HepG2 (cell line): Measurements from ENCODE around the gene PRKG1. TPM values are rescaled to one million over a fixed set of nuclear protein-coding genes. Genes with fewer than 3 reads are reported as not detected.

Experiments used
- ATAC-seq: fragments of 200-7000 bp; cut with Tn5 transposase; 3 replicates; pipeline ENCODE4 v1.9.1; 2020; ENCODE audit warnings: mild to moderate bottlenecking, moderate library complexity
- BruUV-seq: library from RNA; stranded (reverse); fragments of 400-500 nt; replicated peaks from 2 replicates; lab custom pipeline; 2021; lab: Mats Ljungman, UMichigan
- CTCF ChIA-PET: fragments of 300-600 bp; formaldehyde crosslinking; extraction: SDS; loops from one replicate; lab custom pipeline; 2021; ENCODE audit warnings: low total read pairs, inconsistent platforms, low intra/inter-chr PET ratio; lab: Yijun Ruan, JAX
- POLR2A ChIA-PET: fragments of 350-600 bp; sonication (Branson Sonifier 250); formaldehyde crosslinking; loops from one replicate; lab custom pipeline; 2020; ENCODE audit warnings: antibody characterized with exemption, inconsistent platforms; lab: Yijun Ruan, JAX
- DNase-seq: peaks from one replicate; pipeline ENCODE4 v3.0.0-alpha.2; 2015; ENCODE audit warnings: low spot score
- FAIRE-seq: peaks from 3 replicates; lab custom pipeline; 2011; peaks lifted over from hg19 to GRCh38; lab: Jason Lieb, UNC
- H2AFZ ChIP-seq: one replicate; pipeline ENCODE4 v1.6.1; 2011; ENCODE audit warnings: low read length, inconsistent platforms
- H3K27ac ChIP-seq: fragments of 300-600 bp; 3 replicates; pipeline ENCODE4 v1.8.0; 2011; ENCODE audit warnings: mixed run types, mild to moderate bottlenecking, mixed read lengths, low read length, inconsistent platforms; ENCODE audit not compliant: insufficient read depth; ENCODE audit errors: extremely low read length
- H3K27me3 ChIP-seq, 2 experiments: fragments of 200-600 bp in 1 of 2; 2 replicates in 1 of 2; 3 replicates in 1 of 2; pipeline versions ENCODE4 v1.6.0 to v1.8.0; 2011; ENCODE audit warnings: low read length in 2 of 2, mild to moderate bottlenecking in 2 of 2, moderate library complexity in 2 of 2, inconsistent platforms in 1 of 2; ENCODE audit not compliant: insufficient read depth in 2 of 2, control insufficient read depth in 1 of 2
- H3K36me3 ChIP-seq, 2 experiments: fragments of 200-600 bp in 1 of 2; replicated peaks in 1 of 2; 2 replicates in 1 of 2; 3 replicates in 1 of 2; pipeline versions ENCODE4 v1.5.1 to v1.8.0; 2011; ENCODE audit warnings: low read length in 2 of 2, inconsistent platforms in 1 of 2; ENCODE audit not compliant: insufficient read depth in 2 of 2, control insufficient read depth in 1 of 2
- H3K4me1 ChIP-seq: 2 replicates; pipeline ENCODE4 v1.5.1; 2012; ENCODE audit warnings: low read length, inconsistent platforms; ENCODE audit not compliant: insufficient read depth
- H3K4me2 ChIP-seq: 2 replicates; pipeline ENCODE4 v1.6.0; 2011; ENCODE audit warnings: low read depth, low read length, inconsistent platforms
- H3K4me3 ChIP-seq, 3 experiments: fragments of 200-600 bp in 1 of 3; sonication (generic), shearing (Covaris generic) in 1 of 3; replicated peaks in 1 of 3; 2 replicates each; pipeline ENCODE4 v1.5.1; 2011 to 2016; ENCODE audit warnings: low read length in 3 of 3, inconsistent platforms in 2 of 3, low read depth in 2 of 3, mild to moderate bottlenecking in 2 of 3, control low read depth in 1 of 3, mixed read lengths in 1 of 3; ENCODE audit not compliant: insufficient read depth in 1 of 3
- H3K79me2 ChIP-seq: one replicate; pipeline ENCODE4 v1.6.1; 2011; ENCODE audit warnings: low read length, inconsistent platforms; ENCODE audit not compliant: insufficient read depth
- H3K9ac ChIP-seq: 2 replicates; pipeline ENCODE4 v1.6.0; 2011; ENCODE audit warnings: mild to moderate bottlenecking, low read depth, low read length, inconsistent platforms; ENCODE audit not compliant: insufficient read depth
- H3K9me3 ChIP-seq: 2 replicates; pipeline ENCODE4 v1.5.1; 2012; ENCODE audit warnings: mild to moderate bottlenecking, low read length
- H4K20me1 ChIP-seq: 2 replicates; pipeline ENCODE4 v1.6.0; 2011; ENCODE audit warnings: inconsistent platforms, mild to moderate bottlenecking, low read length, moderate library complexity; ENCODE audit not compliant: insufficient read depth
- E2F1 ChIP-seq: sonication (generic); formaldehyde crosslinking; IDR thresholded peaks from 2 replicates; pipeline ENCODE4 v1.5.0; 2020; ENCODE audit warnings: missing genetic modification reagents
- HNF4G ChIP-seq, 2 experiments: sonication (generic) in 1 of 2; formaldehyde crosslinking in 1 of 2; IDR thresholded peaks; 2 replicates each; pipeline versions ENCODE4 v1.4.0 to v1.6.1; 2011 to 2020; ENCODE audit warnings: borderline replicate concordance in 2 of 2, low read depth in 2 of 2, mild to moderate bottlenecking in 2 of 2, low read length in 1 of 2, missing genetic modification reagents in 1 of 2, moderate library complexity in 1 of 2
- HNRNPL ChIP-seq: fragments of 200-400 bp; formaldehyde crosslinking; IDR thresholded peaks from 2 replicates; pipeline ENCODE4 v1.6.1; 2017; ENCODE audit warnings: mild to moderate bottlenecking, low read depth, low read length
- HOXA7 ChIP-seq: sonication (generic); formaldehyde crosslinking; IDR thresholded peaks from 2 replicates; pipeline ENCODE4 v1.8.1; 2022; ENCODE audit warnings: mild to moderate bottlenecking, missing genetic modification reagents, moderate library complexity
- PITX1 ChIP-seq: sonication (generic); formaldehyde crosslinking; IDR thresholded peaks from 2 replicates; pipeline ENCODE4 v1.5.1; 2020; ENCODE audit warnings: mild to moderate bottlenecking, missing genetic modification reagents
- SSRP1 ChIP-seq: IDR thresholded peaks from 2 replicates; pipeline ENCODE4 v1.6.1; 2016; ENCODE audit warnings: control low read depth
- ZXDC ChIP-seq: sonication (generic); formaldehyde crosslinking; IDR thresholded peaks from 2 replicates; pipeline ENCODE4 v1.5.0; 2020; ENCODE audit warnings: mild to moderate bottlenecking, missing genetic modification reagents
- WGBS: methylation state at CpG from one replicate; pipeline ENCODE4 v1.1.6; 2017; ENCODE audit warnings: low lambda C conversion rate; 5-methylcytosine and 5-hydroxymethylcytosine counted together
- in situ Hi-C: cut with HindIII; loops from 2 replicates; pipeline ENCODE4 v1.10.0; 2017; ENCODE audit warnings: low pct_unique_long_range_greater_than_20kb; ENCODE audit not compliant: extremely low pct_ligation_motif_present
- intact Hi-C: fragments of 100-400 bp; cut with micrococcal nuclease; formaldehyde crosslinking; loops from one replicate; pipeline ENCODE4 v1.10.0; 2022; ENCODE audit not compliant: unreplicated experiment
- polyA plus RNA-seq, 8 experiments: library from polyadenylated mRNA; depleted of rRNA in 3 of 8; stranded (reverse) in 7 of 8; unstranded in 1 of 8; fragments of >200 nt; fragmentation: Illumina TruSeq in 4 of 8; extraction: Trizol in 4 of 8; gene quantifications; 2 replicates each; pipeline versions ENCODE4 v1.2.1 to v1.2.3, GENCODE V29; 2011 to 2016; ENCODE audit warnings: low read depth in 4 of 8, missing spikeins in 1 of 8, mixed read lengths in 1 of 8; ENCODE audit not compliant: insufficient read depth in 1 of 8
- total RNA-seq, 5 experiments: library from RNA; depleted of rRNA; stranded (reverse); fragments of >200 nt; fragmentation: Illumina TruSeq; extraction: Trizol; gene quantifications; 2 replicates each; pipeline ENCODE4 v1.2.3, GENCODE V29; 2016; ENCODE audit warnings: low read depth in 1 of 5
- TF ChIP-seq, protein P1 (sequence below), 2 experiments: IDR thresholded peaks; 2 replicates each; pipeline ENCODE4 v1.6.1; 2011 to 2012; ENCODE audit warnings: low read length in 2 of 2, borderline replicate concordance in 1 of 2, low read depth in 1 of 2, mild to moderate bottlenecking in 1 of 2, moderate library complexity in 1 of 2
- TF ChIP-seq, protein P2 (sequence below): sonication (generic); formaldehyde crosslinking; IDR thresholded peaks from 2 replicates; pipeline ENCODE4 v1.5.0; 2020; ENCODE audit warnings: mild to moderate bottlenecking, missing genetic modification reagents, moderate library complexity

PRKG1 gene
- total and polyA plus RNA-seq, 2 of the 13 experiments (the other 11 are each of a cell fraction or from before 2014, with no cell fraction given) = 0.01 TPM; not detected in 1

DNA sequence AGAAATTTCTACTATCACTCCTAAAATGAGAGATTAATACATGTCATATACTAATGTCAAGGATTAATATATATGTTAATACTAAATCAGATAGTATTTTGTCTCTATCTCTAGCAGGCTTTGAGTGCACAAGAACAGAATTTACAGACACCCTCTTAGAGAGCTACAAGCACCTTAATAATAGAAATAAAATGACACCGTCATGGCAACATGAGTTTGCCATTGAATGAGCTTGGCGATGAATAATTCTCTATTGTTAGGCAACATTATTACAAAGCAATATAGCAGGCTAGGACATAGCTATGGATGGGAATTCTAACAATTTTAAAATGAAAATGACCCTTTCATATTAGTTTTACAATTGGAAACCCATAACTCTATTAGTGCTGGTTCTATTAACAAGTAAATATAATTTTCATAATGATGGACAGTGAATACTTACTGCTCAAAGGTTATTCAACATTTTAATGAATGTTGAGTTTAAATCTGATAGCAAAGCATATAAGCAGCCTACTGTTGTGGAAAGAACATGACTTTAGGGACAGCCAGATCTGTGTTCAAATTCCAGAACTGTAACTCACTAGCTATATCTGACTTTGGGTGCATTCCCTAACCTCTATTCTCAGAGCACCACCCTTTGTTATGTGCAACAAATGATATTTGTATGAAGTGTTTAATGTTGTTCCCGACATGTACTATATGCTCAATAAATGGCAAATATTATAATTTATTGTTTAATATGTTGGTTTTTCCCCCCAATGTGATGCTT, 1055.3 kb downstream of the PRKG1 start:
- no peak for ATAC-seq
- no peak overlapping the region for H3K27ac ChIP-seq
- TF ChIP-seq E2F1 (CRISPR knock-in tag) (no peak), HNF4G (IDR thresholded peaks at IDR 0.05; ENCODE audit: borderline replicate concordance, low read depth, low read length) (no peak), HNF4G (CRISPR knock-in tag; IDR thresholded peaks at IDR 0.05; ENCODE audit: borderline replicate concordance, low read depth) (no peak), ZXDC (CRISPR knock-in tag) (no peak), HOXA7 (no peak), SSRP1 (CRISPR knock-in tag) (no peak), PITX1 (CRISPR knock-in tag) (no peak), HNRNPL (no peak)
- TF ChIP-seq, protein P1, sequence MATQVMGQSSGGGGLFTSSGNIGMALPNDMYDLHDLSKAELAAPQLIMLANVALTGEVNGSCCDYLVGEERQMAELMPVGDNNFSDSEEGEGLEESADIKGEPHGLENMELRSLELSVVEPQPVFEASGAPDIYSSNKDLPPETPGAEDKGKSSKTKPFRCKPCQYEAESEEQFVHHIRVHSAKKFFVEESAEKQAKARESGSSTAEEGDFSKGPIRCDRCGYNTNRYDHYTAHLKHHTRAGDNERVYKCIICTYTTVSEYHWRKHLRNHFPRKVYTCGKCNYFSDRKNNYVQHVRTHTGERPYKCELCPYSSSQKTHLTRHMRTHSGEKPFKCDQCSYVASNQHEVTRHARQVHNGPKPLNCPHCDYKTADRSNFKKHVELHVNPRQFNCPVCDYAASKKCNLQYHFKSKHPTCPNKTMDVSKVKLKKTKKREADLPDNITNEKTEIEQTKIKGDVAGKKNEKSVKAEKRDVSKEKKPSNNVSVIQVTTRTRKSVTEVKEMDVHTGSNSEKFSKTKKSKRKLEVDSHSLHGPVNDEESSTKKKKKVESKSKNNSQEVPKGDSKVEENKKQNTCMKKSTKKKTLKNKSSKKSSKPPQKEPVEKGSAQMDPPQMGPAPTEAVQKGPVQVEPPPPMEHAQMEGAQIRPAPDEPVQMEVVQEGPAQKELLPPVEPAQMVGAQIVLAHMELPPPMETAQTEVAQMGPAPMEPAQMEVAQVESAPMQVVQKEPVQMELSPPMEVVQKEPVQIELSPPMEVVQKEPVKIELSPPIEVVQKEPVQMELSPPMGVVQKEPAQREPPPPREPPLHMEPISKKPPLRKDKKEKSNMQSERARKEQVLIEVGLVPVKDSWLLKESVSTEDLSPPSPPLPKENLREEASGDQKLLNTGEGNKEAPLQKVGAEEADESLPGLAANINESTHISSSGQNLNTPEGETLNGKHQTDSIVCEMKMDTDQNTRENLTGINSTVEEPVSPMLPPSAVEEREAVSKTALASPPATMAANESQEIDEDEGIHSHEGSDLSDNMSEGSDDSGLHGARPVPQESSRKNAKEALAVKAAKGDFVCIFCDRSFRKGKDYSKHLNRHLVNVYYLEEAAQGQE (IDR thresholded peaks at IDR 0.05; ENCODE audit: borderline replicate concordance in 1 of 2, low read depth in 1 of 2, low read length in 2 of 2) = no peak
- TF ChIP-seq, protein P2, sequence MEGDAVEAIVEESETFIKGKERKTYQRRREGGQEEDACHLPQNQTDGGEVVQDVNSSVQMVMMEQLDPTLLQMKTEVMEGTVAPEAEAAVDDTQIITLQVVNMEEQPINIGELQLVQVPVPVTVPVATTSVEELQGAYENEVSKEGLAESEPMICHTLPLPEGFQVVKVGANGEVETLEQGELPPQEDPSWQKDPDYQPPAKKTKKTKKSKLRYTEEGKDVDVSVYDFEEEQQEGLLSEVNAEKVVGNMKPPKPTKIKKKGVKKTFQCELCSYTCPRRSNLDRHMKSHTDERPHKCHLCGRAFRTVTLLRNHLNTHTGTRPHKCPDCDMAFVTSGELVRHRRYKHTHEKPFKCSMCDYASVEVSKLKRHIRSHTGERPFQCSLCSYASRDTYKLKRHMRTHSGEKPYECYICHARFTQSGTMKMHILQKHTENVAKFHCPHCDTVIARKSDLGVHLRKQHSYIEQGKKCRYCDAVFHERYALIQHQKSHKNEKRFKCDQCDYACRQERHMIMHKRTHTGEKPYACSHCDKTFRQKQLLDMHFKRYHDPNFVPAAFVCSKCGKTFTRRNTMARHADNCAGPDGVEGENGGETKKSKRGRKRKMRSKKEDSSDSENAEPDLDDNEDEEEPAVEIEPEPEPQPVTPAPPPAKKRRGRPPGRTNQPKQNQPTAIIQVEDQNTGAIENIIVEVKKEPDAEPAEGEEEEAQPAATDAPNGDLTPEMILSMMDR (CRISPR knock-in tag) = no peak
- TF ChIP-seq, all 625 proteins: peak for 0
- no peak overlapping the region for H2AFZ ChIP-seq
- H3K79me2 ChIP-seq = no peaks in the 10 kb centered on the region
- H3K9me3 ChIP-seq = no peaks in the 10 kb centered on the region
- no TSS peak for BruUV-seq
- ChIA-PET POLR2A (no interaction called here), CTCF (no interaction called here)
- DNase-seq (no peak), FAIRE-seq (no peak)
- H3K4me2 ChIP-seq = no peak overlapping the region
- WGBS = 43% methylated on average over 3 of the region's 3 CpGs
- intact Hi-C loops (no loop called here), in situ Hi-C loops (no loop called here)
- H3K27me3 ChIP-seq = no peaks in the 10 kb centered on the region
- no peak overlapping the region for H3K9ac ChIP-seq
- no peak overlapping the region for H3K4me3 ChIP-seq
- H3K36me3 ChIP-seq = no peaks in the 10 kb centered on the region
- no peaks in the 10 kb centered on the region for H4K20me1 ChIP-seq
- no peaks in the 10 kb centered on the region for H3K4me1 ChIP-seq
